GM10266 (cell line): ENCODE results near the gene CDKAL1.

ENCODE experiments used
- DNase-seq: peaks from one replicate; pipeline ENCODE4 v3.0.0; 2012; ENCODE audit errors: extremely low spot score
- TF ChIP-seq, protein P1 (sequence below): IDR thresholded peaks from 2 replicates; pipeline ENCODE4 v1.5.1; 2012; ENCODE audit warnings: mild to moderate bottlenecking, low read depth; ENCODE audit not compliant: control insufficient read depth, insufficient read depth; ENCODE audit errors: missing control alignments

Gene CDKAL1

DNA sequence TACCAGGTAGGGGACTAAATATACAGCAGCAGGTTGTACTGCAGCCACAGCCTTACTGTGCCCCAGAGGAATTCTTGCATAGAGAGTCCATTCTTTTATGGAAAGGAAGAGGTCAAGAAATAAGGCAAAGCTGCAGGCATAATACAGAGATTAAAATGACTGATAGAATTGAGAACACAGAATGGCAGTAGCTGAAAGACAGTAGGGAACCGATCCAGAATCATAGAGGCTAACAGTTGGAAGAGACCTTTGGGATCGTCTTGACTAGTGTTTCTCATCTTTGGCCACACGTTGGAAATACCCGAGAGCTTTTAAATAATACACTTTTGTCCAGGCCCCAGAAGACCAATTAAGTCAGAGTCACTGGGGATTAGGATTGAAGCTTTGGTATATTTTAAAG, 566.7 kb downstream of the CDKAL1 start:
- DNase-seq = no peak
- TF ChIP-seq, protein P1, sequence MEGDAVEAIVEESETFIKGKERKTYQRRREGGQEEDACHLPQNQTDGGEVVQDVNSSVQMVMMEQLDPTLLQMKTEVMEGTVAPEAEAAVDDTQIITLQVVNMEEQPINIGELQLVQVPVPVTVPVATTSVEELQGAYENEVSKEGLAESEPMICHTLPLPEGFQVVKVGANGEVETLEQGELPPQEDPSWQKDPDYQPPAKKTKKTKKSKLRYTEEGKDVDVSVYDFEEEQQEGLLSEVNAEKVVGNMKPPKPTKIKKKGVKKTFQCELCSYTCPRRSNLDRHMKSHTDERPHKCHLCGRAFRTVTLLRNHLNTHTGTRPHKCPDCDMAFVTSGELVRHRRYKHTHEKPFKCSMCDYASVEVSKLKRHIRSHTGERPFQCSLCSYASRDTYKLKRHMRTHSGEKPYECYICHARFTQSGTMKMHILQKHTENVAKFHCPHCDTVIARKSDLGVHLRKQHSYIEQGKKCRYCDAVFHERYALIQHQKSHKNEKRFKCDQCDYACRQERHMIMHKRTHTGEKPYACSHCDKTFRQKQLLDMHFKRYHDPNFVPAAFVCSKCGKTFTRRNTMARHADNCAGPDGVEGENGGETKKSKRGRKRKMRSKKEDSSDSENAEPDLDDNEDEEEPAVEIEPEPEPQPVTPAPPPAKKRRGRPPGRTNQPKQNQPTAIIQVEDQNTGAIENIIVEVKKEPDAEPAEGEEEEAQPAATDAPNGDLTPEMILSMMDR = no peak

DNA sequence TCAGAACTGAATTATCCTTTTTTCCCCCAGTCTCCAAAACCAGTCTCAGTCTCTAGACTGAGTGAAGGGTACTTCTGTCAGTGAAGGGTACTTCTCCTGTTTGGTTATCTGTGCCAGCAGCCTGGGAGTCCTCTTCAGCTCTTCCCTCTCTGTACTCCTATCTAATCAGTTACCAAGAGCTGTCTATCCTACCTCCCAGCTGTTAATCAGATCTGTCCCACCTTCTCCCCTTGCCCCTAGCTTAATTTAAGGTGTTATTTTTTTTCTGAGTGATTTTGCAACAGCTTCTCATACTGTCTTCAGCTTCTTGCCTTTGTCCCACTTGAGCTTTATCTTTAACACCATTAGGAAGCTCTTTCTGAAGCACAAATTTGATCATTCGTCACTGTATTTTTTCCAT, 567.4 kb downstream of the CDKAL1 start:
- DNase-seq = no peak
- TF ChIP-seq, protein P1 = no peak

DNA sequence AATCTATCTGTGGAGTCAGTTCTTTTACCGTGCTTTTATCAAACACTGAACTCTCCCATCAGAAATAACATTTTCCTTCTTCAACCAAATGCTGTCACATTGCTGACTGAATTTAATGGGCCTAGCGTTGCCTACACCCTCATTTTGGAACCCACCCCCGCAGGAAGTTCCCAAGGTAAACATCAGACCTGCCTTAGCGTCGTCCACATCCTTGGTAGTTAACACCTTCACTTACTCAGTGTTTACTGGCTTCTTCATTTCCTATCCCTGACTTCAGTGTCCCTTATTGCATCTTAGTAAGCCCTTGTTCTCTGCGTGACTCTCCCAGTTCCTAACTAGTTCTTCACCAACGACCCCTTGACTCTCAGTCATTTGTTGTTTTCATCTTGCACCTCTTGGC, 567.9 kb downstream of the CDKAL1 start:
- TF ChIP-seq, protein P1 = no peak
- DNase-seq = no peak

DNA sequence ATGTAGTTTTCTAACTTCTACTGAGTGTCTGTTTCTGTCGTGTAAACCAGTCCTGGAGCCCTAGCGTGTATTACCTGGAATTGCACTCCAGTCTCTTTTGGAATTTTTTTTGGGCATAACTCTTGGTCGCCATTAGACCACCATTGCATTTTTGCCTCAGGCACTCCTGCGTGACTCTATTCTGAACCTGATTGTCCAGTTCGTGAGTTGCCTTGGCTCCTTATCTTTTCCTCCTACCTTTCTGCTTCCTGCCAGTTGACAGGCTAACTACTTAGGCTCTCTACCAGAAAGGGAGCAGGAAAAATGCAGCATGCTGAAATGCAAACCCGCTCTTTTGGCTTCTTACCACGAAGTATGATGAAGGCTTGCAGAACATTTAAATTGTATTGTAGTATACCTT, 568.4 kb downstream of the CDKAL1 start:
- no peak for DNase-seq
- TF ChIP-seq, protein P1 = no peak

DNA sequence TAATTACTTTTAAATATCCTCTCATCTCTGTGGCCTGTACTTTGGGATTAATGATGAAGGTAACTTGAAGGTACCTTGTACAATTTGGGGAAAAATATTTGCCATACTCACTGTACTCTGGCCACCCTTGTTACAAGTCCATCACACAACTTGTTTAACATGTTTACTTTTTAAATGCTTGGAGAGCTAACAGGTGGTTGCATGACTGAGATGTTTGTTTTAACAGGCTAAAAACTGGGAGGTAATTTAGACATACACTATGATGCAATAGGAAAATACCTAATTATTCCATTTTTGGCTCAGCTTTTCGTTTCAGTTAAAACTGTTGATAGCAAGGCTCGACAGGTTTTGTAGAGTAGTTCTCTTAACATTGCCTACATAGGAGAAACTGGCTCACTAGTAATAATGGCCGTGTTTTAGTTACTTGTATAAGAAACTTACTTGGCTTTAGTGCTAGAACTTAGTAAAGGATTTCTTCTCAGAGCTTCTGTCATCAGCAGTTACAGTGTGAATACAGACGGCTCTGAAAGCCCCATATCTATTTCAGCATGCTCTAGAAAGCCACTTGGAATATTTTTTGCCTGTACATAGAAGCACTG, 569.5 kb downstream of the CDKAL1 start:
- DNase-seq = no peak
- TF ChIP-seq, protein P1 = no peak

DNA sequence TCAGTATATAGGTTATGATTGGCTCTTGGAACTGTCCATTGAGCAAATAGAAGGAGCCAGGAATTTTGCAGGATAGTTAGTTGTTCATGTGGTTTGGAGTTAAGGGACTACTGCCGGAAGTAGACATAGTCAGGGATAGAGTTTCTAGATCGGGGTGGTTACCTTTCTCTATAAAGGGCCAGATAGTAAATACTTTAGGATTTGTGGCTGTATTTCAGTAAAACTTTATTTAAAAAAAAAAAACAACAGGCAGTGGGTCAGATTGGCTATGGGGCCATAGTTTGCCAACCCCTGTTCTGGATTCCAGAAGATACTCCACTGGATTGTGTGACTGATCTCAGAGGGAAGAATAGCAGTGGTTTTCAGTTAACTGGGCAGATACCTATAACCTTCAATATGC, 570.0 kb downstream of the CDKAL1 start:
- no peak for DNase-seq
- TF ChIP-seq, protein P1 = no peak

DNA sequence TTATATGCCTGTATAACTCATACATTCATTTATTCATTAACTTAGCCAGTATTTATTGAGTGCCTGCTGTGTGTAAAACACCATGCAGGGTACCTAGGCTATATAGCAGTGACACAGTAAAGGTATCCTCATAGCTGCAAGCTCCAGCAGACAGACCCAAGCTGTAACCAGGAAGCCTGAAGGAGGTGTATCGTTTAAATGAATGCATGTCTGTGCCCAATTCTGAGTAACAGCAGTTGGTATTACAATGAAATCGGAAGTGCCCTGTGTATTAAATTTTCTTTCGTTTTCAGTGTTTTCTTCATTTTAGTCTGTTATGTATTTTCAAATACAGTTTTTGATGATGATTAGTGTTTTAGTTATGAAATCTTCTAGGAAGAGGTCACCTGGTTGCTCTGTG, 573.5 kb downstream of the CDKAL1 start:
- TF ChIP-seq, protein P1 = no peak
- DNase-seq = no peak
